NCI-H226 (cell line): ENCODE data around the gene HHATL.
A peak's percentile ranks its signal among the peaks of the same experiment; 100 is the strongest.

Experiments used
- DNase-seq: peaks from one replicate; pipeline ENCODE4 v3.0.0-alpha.2; 2015

HHATL gene

GRCh38 chr3:42683875-42684598 is 18.6 kb downstream of the HHATL start:
- peak; percentile 77 for DNase-seq

GRCh38 chr3:42682301-42683070 is 20.1 kb downstream of the HHATL start:
- DNase-seq: no peak

- no peak for DNase-seq
These were observed 21.1 kb downstream of the HHATL start for GRCh38 chr3:42681361-42682038.

- no peak for DNase-seq
These were observed 21.8 kb downstream of the HHATL start for GRCh38 chr3:42680806-42681205.

GRCh38 chr3:42680271-42680670 is 22.3 kb downstream of the HHATL start:
- DNase-seq: peak; percentile 27

- DNase-seq: no peak
These were observed 24.2 kb downstream of the HHATL start for GRCh38 chr3:42678447-42678846.

- DNase-seq: no peak
These were observed 26.7 kb downstream of the HHATL start for GRCh38 chr3:42675909-42676308.

- no peak for DNase-seq
These were observed 28.5 kb downstream of the HHATL start for GRCh38 chr3:42674146-42674545.

GRCh38 chr3:42673082-42673481 is 29.5 kb downstream of the HHATL start:
- DNase-seq: no peak

GRCh38 chr3:42672515-42672914 is 30.1 kb downstream of the HHATL start:
- DNase-seq: no peak

GRCh38 chr3:42670670-42671069 is 31.9 kb downstream of the HHATL start:
- no peak for DNase-seq

- no peak for DNase-seq
These were observed 32.5 kb downstream of the HHATL start for GRCh38 chr3:42670051-42670576.

- peak; percentile 29 for DNase-seq
These were observed 33.8 kb downstream of the HHATL start for GRCh38 chr3:42668793-42669217.

GRCh38 chr3:42668413-42668760 is 34.2 kb downstream of the HHATL start:
- no peak for DNase-seq

- DNase-seq: peak; percentile 29
These were observed 34.8 kb downstream of the HHATL start for GRCh38 chr3:42667523-42668412.

GRCh38 chr3:42667096-42667522 is 35.5 kb downstream of the HHATL start:
- DNase-seq: no peak

- no peak for DNase-seq
These were observed 36.0 kb downstream of the HHATL start for GRCh38 chr3:42666577-42666998.

GRCh38 chr3:42666022-42666421 is 36.6 kb downstream of the HHATL start:
- no peak for DNase-seq

GRCh38 chr3:42665050-42665878 is 37.3 kb downstream of the HHATL start:
- no peak for DNase-seq

- DNase-seq: no peak
These were observed 38.2 kb downstream of the HHATL start for GRCh38 chr3:42664438-42664803.

- DNase-seq: no peak
These were observed 38.8 kb downstream of the HHATL start for GRCh38 chr3:42663581-42664437.
